Transverse colon (tissue), 4 donors: ENCODE results near the gene MMEL1.

ENCODE experiments used
- CTCF ChIP-seq, 5 experiments: fragments of 200-600 bp in 3 of 5; fragments of 450-650 bp in 2 of 5; sonication (generic) in 3 of 5; IDR thresholded peaks; 1 replicate in 2 of 5; 2 replicates in 3 of 5; pipeline ENCODE4 v1.5.1; 2016 to 2017; ENCODE audit warnings: antibody characterized with exemption in 5 of 5, inconsistent platforms in 3 of 5, mild to moderate bottlenecking in 2 of 5, moderate library complexity in 1 of 5
- EP300 ChIP-seq: sonication (generic); formaldehyde crosslinking; IDR thresholded peaks from one replicate; pipeline ENCODE4 v1.6.1; 2017; ENCODE audit warnings: antibody characterized with exemption, low read depth
- POLR2AphosphoS5 ChIP-seq, 3 donors: sonication (generic); formaldehyde crosslinking; IDR thresholded peaks; one replicate each; pipeline ENCODE4 v1.6.1; 2016; ENCODE audit warnings: antibody characterized with exemption in 3 of 3

DNA sequence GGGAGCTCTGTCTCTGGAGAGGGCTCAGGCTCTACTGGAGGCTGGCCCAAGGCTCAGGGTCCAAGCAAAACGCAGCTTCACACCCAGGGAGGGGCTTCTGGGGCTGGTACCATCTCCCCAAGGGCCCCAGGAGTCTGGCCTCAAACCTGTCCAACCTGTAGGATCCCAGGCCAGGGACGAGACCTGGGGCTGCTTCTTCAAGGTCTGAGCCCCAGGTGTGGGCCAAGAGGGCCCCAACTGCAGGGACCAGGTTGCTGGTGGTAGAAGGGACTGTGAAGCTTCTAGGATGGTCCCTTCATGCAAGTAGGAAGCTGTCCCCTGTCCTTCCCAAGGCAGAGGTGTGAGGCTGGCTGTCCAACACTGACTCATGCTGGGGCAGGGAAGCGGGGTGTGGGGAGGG, 7.8 kb upstream of the MMEL1 start:
- TF ChIP-seq CTCF (IDR thresholded peaks at IDR 0.05) (no peak), EP300 (no peak), POLR2AphosphoS5 (IDR thresholded peaks at IDR 0.05) (no peak)
